ENCODE measurements around the gene PTRHD1. TPM values are rescaled to one million over a fixed set of nuclear protein-coding genes. Genes with fewer than 3 reads are reported as not detected.

The PTRHD1 gene
- total and polyA plus RNA-seq, 10 of the 15 experiments (the other 5 are each of a cell fraction or from before 2014, with no cell fraction given), result 15.9 to 64.2 (median 45.0) TPM

DNA sequence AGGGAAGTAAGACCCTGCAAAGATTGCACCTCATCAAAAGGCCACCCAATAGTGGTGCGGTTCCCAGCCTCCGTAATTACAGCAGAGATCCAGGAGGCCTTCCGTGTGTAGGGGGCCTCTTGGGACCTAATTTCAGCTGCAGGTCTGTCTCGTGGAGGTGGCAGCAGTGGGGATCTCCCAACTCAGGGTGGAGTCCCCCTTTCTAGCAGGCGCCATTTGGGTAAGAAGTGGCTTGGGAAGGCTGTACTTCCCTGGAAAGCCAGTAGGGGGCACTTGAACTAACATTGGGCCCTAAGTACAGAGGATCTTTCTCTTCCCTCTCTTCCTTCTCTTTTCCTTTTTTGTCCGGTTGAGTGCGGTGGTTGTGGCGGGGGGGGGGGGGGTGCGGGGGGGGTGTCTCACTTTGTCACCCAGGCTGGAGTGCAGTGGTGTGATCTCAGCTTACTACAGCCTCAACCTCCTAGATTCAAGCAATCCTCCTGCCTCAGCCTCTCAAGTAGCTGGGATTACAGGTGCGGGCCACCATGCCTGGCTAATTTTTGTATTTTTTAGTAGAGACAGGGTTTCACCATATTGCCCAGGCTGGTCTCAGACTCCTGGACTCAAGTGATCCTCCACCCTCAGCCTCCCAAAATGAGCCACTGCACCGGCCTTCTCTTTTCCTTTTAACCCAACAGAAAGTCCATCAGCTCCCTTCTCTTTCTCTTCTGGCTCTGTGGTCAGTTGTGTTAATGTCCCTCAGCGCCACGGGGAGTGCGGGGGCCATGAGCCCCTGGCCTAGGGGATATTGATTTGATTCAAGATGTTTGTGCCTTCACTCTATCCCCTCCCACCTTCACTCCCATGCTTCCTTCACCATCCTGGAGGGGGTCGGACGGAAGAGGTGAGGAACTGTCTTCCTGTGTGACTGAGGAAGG is 32.0 kb upstream of the PTRHD1 start (continued):
- TF ChIP-seq SPI1 (IDR thresholded peaks at IDR 0.05; ENCODE audit: borderline replicate concordance, insufficient read depth, low read depth, low read length) (no peak), KLF5 (IDR thresholded peaks at IDR 0.05; ENCODE audit: partially characterized antibody) (no peak), RAD21 (IDR thresholded peaks at IDR 0.05; ENCODE audit: insufficient read depth, low read depth, low read length) (0 out of 2 replicates have a peak, but pooled peaks have one; percentile 1)
- TF ChIP-seq, protein P1, sequence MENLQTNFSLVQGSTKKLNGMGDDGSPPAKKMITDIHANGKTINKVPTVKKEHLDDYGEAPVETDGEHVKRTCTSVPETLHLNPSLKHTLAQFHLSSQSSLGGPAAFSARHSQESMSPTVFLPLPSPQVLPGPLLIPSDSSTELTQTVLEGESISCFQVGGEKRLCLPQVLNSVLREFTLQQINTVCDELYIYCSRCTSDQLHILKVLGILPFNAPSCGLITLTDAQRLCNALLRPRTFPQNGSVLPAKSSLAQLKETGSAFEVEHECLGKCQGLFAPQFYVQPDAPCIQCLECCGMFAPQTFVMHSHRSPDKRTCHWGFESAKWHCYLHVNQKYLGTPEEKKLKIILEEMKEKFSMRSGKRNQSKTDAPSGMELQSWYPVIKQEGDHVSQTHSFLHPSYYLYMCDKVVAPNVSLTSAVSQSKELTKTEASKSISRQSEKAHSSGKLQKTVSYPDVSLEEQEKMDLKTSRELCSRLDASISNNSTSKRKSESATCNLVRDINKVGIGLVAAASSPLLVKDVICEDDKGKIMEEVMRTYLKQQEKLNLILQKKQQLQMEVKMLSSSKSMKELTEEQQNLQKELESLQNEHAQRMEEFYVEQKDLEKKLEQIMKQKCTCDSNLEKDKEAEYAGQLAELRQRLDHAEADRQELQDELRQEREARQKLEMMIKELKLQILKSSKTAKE (IDR thresholded peaks at IDR 0.05; ENCODE audit: low read depth, poor library complexity, severe bottlenecking), result no peak

DNA sequence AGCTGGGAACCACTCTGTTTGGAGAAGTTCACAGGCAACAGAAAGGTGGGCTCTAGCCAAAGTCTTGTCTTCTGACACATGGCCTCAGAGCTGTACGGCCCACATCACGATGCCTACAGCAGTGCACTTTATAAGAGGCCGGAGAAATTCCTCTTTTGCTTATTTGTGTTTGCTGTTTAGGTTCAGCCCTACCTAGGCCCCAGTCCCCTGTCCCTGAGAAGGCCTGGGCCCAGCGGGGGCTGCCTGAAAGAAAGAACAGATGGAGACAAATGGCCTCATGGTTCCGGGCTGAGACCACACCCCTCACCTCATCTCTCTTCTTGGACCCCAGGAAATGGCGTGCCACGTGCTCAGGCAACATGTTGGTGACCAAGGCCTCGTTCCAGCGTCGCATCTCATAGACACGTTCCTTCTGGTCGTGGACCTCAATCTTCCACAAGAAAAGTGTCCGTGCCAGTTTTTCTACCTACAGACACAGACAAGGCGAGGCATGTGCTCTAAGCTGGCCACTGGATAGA is 30.9 kb upstream of the PTRHD1 start:
- ATAC-seq, result no peak
- in situ Hi-C loops (cut with MboI) (no loop called here), intact Hi-C loops (cut with micrococcal nuclease; ENCODE audit: unreplicated experiment) (loop anchor here (10.0 kb wide), 1 partner anchor 311 kb away; no protein-coding TSS in a partner anchor)
- no peak overlapping the region for H3K4me2 ChIP-seq (ENCODE audit: control insufficient read depth, insufficient read depth)
- no peak overlapping the region for H2AFZ ChIP-seq (ENCODE audit: control insufficient read depth, low read depth, low read length)
- no peak overlapping the region for H3K4me3 ChIP-seq
- H3K36me3 ChIP-seq (ENCODE audit: control insufficient read depth in 2 of 2, insufficient read depth in 2 of 2, low read length in 1 of 2), result peaks cover 22 to 32% of the 10 kb centered on the region in 2 experiments; a peak in 3 of 4 replicates
- ChIA-PET POLR2A (no interaction called here), SMC1A (ENCODE audit: uncharacterized antibody, unreplicated experiment) (interaction anchor here (1.1 to 1.7 kb wide), 2 partner anchors 402 to 413 kb away, joined by 3 to 7 read pairs; no protein-coding TSS in a partner anchor), RAD21 (ENCODE audit: unreplicated experiment) (interaction anchor here (5.9 kb wide), 1 partner anchor 401 kb away, joined by 63 read pairs; no protein-coding TSS in a partner anchor), CTCF (interaction anchor here (1.1 to 7.7 kb wide), 5 partner anchors 32 to 414 kb away, joined by 3 to 88 read pairs (median 3); no protein-coding TSS in a partner anchor)
- no peaks in the 10 kb centered on the region for H3K79me2 ChIP-seq (ENCODE audit: control insufficient read depth, insufficient read depth, low read length)
- H3K9me3 ChIP-seq (replicated peaks; ENCODE audit: control insufficient read depth, insufficient read depth, low read length), result no peaks in the 10 kb centered on the region
- FAIRE-seq, result no peak
- H3K27me3 ChIP-seq (replicated peaks in 1 of 2; ENCODE audit: control insufficient read depth in 2 of 2, insufficient read depth in 2 of 2, low read length in 1 of 2), result no peaks in the 10 kb centered on the region
- DNase-seq (ENCODE audit: low read depth, low spot score), result no peak
- 94% methylated on average over 14 of the region's 14 CpGs for WGBS (ENCODE audit: insufficient coverage, insufficient replicate concordance, low lambda C conversion rate, missing lambda C conversion rate)
- no peaks in the 10 kb centered on the region; the same call in 1 of the 2 replicates for H4K20me1 ChIP-seq (ENCODE audit: control insufficient read depth, insufficient read depth)
- H3K4me1 ChIP-seq (ENCODE audit: control insufficient read depth, insufficient read depth, low read length), result no peaks in the 10 kb centered on the region; the same call in 1 of the 2 replicates
- no TSS peak for BruUV-seq (replicated peaks)
- TF ChIP-seq, protein P2, sequence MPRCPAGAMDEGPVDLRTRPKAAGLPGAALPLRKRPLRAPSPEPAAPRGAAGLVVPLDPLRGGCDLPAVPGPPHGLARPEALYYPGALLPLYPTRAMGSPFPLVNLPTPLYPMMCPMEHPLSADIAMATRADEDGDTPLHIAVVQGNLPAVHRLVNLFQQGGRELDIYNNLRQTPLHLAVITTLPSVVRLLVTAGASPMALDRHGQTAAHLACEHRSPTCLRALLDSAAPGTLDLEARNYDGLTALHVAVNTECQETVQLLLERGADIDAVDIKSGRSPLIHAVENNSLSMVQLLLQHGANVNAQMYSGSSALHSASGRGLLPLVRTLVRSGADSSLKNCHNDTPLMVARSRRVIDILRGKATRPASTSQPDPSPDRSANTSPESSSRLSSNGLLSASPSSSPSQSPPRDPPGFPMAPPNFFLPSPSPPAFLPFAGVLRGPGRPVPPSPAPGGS (IDR thresholded peaks at IDR 0.05; ENCODE audit: borderline replicate concordance, insufficient read depth, low read depth, low read length, poor library complexity, severe bottlenecking), result no peak
- TF ChIP-seq MTA3 (IDR thresholded peaks at IDR 0.05; ENCODE audit: borderline replicate concordance, low read length), result no peak
- H3K27ac ChIP-seq (ENCODE audit: control insufficient read depth, insufficient read depth), result no peak overlapping the region
- no peak overlapping the region for H3K9ac ChIP-seq (ENCODE audit: control insufficient read depth, insufficient read depth, low read length)
